Measurements from ENCODE around the gene GPC5.

GPC5 gene

DNA sequence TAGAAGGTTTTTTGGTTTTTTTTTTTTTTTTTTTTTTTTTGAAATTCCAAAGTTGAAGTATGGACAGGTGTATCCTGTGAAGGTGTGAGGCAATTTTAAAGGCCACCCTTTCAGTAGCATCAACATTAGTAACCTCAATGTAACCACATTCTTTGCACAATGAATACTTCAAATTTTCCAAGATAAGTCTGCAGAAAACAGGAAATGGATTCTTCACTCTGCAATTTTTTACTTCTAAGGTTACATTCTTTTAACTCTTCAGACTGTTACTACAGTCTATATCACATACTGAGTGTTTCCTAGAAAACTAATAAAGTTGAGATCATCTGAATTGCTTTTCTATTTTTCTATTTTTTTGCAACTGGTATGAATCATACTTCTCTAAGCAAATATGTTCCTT is 1259.1 kb downstream of the GPC5 start:
- DNase-seq (ENCODE audit: insufficient read length, low spot score) = no peak
- FAIRE-seq = peak; percentile 32
- TF ChIP-seq, protein P1, sequence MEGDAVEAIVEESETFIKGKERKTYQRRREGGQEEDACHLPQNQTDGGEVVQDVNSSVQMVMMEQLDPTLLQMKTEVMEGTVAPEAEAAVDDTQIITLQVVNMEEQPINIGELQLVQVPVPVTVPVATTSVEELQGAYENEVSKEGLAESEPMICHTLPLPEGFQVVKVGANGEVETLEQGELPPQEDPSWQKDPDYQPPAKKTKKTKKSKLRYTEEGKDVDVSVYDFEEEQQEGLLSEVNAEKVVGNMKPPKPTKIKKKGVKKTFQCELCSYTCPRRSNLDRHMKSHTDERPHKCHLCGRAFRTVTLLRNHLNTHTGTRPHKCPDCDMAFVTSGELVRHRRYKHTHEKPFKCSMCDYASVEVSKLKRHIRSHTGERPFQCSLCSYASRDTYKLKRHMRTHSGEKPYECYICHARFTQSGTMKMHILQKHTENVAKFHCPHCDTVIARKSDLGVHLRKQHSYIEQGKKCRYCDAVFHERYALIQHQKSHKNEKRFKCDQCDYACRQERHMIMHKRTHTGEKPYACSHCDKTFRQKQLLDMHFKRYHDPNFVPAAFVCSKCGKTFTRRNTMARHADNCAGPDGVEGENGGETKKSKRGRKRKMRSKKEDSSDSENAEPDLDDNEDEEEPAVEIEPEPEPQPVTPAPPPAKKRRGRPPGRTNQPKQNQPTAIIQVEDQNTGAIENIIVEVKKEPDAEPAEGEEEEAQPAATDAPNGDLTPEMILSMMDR (IDR thresholded peaks at IDR 0.05; ENCODE audit: insufficient read depth, missing control alignments) = no peak

DNA sequence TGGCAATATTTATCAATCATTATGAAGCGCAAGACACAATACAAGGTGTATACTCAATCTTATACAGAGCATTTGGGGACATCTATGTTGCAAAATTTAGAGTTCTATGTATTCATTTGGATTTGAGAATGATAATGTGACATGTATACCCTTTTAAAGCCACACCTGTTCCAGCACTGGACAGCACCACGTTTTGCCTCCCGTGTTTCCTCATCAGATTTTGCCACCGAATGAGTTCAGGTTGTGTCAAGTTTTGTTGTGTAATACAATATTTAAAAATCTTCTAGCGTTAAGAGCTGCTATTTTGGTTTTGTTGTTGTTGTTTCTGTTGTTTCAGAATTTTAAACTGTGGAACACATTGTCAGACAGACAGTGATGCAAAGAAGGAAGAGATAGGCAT is 1259.9 kb downstream of the GPC5 start:
- DNase-seq (ENCODE audit: insufficient read length, low spot score) (no peak), FAIRE-seq (no peak)
- TF ChIP-seq, protein P1 (IDR thresholded peaks at IDR 0.05; ENCODE audit: insufficient read depth, missing control alignments) = no peak

DNA sequence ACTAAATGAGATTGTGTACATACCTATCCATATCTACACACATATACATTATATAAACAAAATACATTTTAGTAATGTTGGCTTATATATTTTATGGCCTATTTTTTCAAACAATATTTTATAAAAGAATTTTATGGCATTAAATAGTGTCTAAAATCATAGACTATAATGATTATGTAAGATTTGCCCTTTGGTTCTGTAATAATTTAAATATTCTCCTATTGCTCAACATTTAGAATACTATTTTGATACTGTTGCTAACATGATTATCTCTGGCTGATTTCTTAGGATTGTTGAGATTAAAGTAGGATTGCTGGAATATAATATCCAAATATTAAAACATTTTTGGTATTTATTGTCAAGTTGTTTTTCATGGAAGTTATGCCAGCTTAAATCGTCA is 1263.0 kb downstream of the GPC5 start:
- FAIRE-seq = no peak

DNA sequence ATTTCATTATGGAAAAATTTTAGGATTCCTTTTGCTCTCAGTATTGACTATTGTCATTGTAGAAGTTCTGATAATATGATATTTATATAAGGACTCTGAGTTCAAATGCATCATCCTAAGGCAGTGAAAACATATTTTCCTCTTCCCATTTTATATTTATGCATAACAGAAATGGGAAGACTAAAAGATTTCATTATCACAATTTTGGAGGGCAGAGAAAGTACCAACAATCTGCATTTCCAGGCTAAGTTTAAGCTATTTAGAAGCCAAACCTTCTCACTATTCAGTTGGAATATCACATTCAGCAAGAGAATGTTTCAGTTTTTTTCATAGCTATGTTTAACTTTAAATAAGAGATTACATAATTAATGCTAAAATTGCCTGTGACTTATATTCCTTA is 1269.7 kb downstream of the GPC5 start:
- DNase-seq (ENCODE audit: insufficient read length, low spot score) (no peak), FAIRE-seq (no peak)
- TF ChIP-seq, protein P1 (IDR thresholded peaks at IDR 0.05; ENCODE audit: insufficient read depth, missing control alignments) = no peak

More for the DNA sequence above, 1263.0 kb downstream of the GPC5 start:
- TF ChIP-seq, protein P1 (IDR thresholded peaks at IDR 0.05; ENCODE audit: insufficient read depth, missing control alignments) = no peak
- DNase-seq (ENCODE audit: insufficient read length, low spot score) = no peak

DNA sequence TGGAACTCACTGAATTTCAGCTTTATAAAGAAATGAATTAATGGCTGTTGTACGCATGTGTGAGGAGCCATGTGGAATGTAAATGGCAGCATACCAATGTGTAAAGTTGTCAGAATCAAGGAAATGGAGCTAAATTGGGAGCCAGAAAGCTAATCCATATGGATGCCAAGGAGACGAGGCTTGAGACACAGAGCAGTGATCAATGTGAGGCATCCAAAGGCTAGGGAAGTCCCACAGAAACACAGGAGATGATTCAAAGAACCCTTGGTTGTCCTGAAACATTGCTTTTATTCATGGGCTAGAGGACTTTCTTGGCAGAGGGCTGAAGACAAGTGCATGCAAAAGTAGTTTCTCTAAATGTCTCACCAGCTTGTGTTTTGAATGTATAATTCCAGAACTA is 1271.7 kb downstream of the GPC5 start:
- TF ChIP-seq, protein P1 (IDR thresholded peaks at IDR 0.05; ENCODE audit: insufficient read depth, missing control alignments) = no peak
- DNase-seq (ENCODE audit: insufficient read length, low spot score) = no peak
- no peak for FAIRE-seq

DNA sequence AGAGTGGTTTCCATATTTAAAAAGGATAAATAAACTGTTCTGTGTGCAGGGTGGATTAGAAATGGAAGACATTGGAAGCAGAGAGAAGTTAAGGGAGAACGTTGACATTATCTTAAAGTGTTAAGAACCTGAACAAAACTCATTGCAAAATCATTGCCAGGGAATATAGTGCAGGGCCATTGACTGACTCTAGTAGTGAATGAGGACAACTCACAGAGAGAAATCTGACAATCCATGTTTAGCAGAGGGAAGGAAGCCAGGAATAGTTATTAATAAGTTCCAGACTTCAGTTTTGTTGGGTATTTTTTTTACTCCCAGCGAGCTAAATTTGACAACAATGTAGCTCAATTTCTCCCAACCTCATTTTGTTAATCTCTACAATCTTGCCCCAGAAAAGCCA is 1273.4 kb downstream of the GPC5 start:
- FAIRE-seq = no peak
- no peak for DNase-seq (ENCODE audit: insufficient read length, low spot score)

DNA sequence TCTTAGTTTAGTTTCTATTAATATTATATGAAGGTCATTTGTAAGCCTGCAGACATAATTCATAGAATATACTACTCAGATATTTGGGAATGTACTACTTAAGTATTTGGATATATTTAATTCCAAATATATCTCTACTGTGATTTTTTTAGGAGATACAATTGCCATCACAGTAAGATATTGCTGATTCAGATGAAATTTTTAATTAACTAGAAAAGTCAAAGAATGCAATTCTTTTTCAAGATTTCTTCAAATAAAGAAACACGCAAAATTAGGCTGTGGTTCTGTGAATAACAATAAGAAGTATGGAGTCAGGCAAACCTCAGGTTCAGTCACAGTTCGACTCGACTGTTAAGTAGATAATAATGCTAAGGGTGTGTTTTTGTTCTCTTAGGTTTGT is 1277.8 kb downstream of the GPC5 start:
- FAIRE-seq = no peak

More for the DNA sequence above, 1273.4 kb downstream of the GPC5 start:
- TF ChIP-seq, protein P1 (IDR thresholded peaks at IDR 0.05; ENCODE audit: insufficient read depth, missing control alignments) = no peak

More for the DNA sequence above, 1277.8 kb downstream of the GPC5 start:
- DNase-seq (ENCODE audit: insufficient read length, low spot score) = no peak
- TF ChIP-seq, protein P1 (IDR thresholded peaks at IDR 0.05; ENCODE audit: insufficient read depth, missing control alignments) = no peak

Measured in D721Med (cell line).